Fibroblast of villous mesenchyme (primary cell): ENCODE measurements around the gene P4HA1. TPM values are rescaled to one million over a fixed set of nuclear protein-coding genes. Genes with fewer than 3 reads are reported as not detected.

Experiments used
- DNase-seq: peaks from one replicate; pipeline ENCODE4 v3.0.0-alpha.2; 2010; ENCODE audit warnings: low read depth
- H3K4me3 ChIP-seq: 2 replicates; pipeline ENCODE4 v1.5.1; 2011; ENCODE audit warnings: low read depth, mild to moderate bottlenecking, low read length
- CTCF ChIP-seq: IDR thresholded peaks from 2 replicates; pipeline ENCODE4 v1.5.1; 2012; ENCODE audit warnings: low read depth, mild to moderate bottlenecking, low read length; ENCODE audit not compliant: insufficient read depth
- total RNA-seq: library from RNA; depleted of rRNA; stranded (reverse); fragments of >200 nt; gene quantifications from 2 replicates; pipeline ENCODE4 v1.2.3, GENCODE V29; 2012

The P4HA1 gene
- total RNA-seq, 1 donor = 323 TPM

DNA sequence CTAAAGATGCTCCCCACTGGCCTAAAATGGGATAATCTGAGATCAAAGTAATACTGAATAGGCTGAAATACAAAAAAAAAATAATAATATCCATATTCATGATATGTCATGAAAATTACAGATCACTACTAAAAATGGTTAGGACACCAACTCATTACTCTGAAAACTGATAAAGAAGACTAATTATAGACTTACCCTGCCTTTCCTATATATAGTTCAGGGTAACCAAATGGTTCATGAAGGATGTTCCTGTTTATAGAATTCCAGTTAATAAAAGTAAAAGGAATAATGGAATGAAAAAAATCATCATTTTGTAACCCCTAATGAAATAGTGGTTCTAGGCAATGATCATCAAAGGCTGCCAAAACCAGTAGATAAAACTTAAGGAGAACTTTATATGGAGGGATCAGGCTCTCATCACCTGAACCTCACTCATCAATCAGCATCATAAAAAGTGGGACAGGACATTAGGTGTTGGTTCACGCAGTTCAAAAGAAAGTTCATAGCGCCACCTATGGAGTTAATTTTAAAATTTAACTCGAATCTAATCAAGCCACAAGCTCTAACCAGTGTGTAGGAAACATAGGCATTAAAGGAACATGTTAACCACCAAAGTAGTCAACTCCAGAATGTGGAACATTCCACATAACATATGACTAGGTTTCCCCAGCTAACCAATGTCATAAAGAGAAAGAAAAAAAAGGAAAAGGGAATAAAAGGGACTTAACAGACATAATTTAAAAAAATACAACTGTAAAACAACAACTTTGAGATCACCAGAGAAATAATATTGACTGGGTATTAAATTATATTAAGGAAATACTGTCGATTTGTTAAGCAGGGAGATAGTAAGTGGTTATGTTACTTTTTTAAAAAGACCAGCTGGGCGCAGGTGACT is 35.7 kb downstream of the P4HA1 start:
- no peak overlapping the region for H3K4me3 ChIP-seq
- DNase-seq = peak; percentile 38
- TF ChIP-seq CTCF = peak; percentile 42

DNA sequence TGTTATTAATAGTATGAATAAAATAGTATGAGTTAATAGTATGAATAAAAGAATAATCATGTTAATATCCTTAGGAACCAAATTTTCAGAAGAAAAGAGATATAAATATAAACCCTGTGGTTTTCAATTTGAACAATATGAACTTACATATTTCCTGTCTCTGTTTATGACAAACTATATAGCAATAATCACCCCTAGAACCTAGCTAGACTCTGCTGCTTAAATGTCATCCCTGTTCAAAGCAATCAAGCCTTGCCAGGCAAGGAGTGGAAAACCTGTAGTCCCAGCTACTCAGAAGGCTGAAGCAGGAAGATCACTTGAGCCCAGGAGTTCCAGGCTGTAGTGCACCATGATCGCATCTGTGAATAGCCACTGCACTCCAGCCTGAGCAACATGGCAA is 36.5 kb downstream of the P4HA1 start:
- no peak for DNase-seq
- H3K4me3 ChIP-seq = no peak overlapping the region
- no peak for TF ChIP-seq CTCF

DNA sequence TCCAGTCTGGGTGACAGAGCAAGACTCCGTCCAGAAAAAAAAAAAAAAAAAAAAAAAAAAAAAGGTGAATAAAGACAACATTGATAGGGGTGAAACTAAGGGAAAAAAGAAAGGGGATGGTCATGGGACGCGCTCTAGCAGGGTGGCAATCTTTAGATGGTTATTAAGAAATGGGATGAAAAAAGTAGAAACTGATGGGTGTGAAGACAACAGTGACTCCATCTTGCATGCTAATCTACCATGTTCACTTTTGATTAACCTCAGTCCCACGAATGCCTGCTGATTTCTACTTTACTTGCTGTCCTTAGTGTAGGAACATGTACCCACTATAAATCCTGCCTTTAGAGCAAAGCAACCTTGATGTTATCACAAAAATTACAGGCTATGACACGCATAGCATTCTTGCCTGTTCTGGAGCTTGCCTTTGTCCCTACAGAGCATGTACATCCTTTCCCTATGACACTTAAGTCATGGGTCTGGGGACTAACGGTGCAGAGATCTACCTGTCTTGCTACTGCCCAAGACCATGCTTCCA is 38.5 kb downstream of the P4HA1 start:
- TF ChIP-seq CTCF = no peak
- DNase-seq = no peak

GRCh38 chr10:73054286-73054685 is 42.4 kb downstream of the P4HA1 start:
- no peak overlapping the region for H3K4me3 ChIP-seq
- TF ChIP-seq CTCF = no peak
- no peak for DNase-seq

More for the DNA sequence above, 38.5 kb downstream of the P4HA1 start:
- H3K4me3 ChIP-seq = no peak overlapping the region

- no peak for DNase-seq
- TF ChIP-seq CTCF = no peak
- H3K4me3 ChIP-seq = no peak overlapping the region
Measured at GRCh38 chr10:73053275-73053674, 43.4 kb downstream of the P4HA1 start.

- H3K4me3 ChIP-seq = no peak overlapping the region
- TF ChIP-seq CTCF = no peak
Measured at GRCh38 chr10:73044378-73045285, 52.0 kb downstream of the P4HA1 start.

More at GRCh38 chr10:73044378-73045285, 52.0 kb downstream of the P4HA1 start:
- DNase-seq = peak; percentile 88
